Uterus (tissue), 4 donors: ENCODE results near the gene ACTL10. TPM values are rescaled to one million over a fixed set of nuclear protein-coding genes. Genes with fewer than 3 reads are reported as not detected.
"Not testable (repeated sequence)": the region's sequence is repeated elsewhere in the genome, so short reads cannot be mapped to it uniquely, and the experiment has no call there.

Experiments
- DNase-seq, 2 donors: peaks; one replicate each; pipeline ENCODE4 v3.0.0-alpha.2; 2019 to 2020
- H3K27ac ChIP-seq, 2 donors: fragments of 200-600 bp; sonication (generic); 1 replicate in 1 of 2; 2 replicates in 1 of 2; pipeline ENCODE4 v1.5.1; 2016 to 2018
- H3K27me3 ChIP-seq, 2 donors: fragments of 200-600 bp; sonication (generic); one replicate each; pipeline ENCODE4 v1.5.1; 2018 to 2019; ENCODE audit warnings: control low read depth in 1 of 2
- H3K36me3 ChIP-seq, 2 donors: fragments of 200-600 bp; sonication (generic); one replicate each; pipeline ENCODE4 v1.5.1; 2019; ENCODE audit warnings: control low read depth in 1 of 2
- H3K4me1 ChIP-seq, 2 donors: fragments of 200-600 bp; sonication (generic); one replicate each; pipeline ENCODE4 v1.5.1; 2018 to 2019; ENCODE audit warnings: control low read depth in 1 of 2
- H3K4me3 ChIP-seq, 2 donors: fragments of 200-600 bp; sonication (generic); 1 replicate in 1 of 2; 2 replicates in 1 of 2; pipeline ENCODE4 v1.5.1; 2018 to 2019; ENCODE audit warnings: mild to moderate bottlenecking in 1 of 2
- H3K9me3 ChIP-seq, 2 donors: fragments of 200-600 bp; sonication (generic); one replicate each; pipeline ENCODE4 v1.5.1; 2019; ENCODE audit warnings: control low read depth in 1 of 2
- CTCF ChIP-seq, 4 experiments: fragments of 200-600 bp in 2 of 4; fragments of 450-650 bp in 2 of 4; sonication (generic) in 2 of 4; IDR thresholded peaks; one replicate each; pipeline ENCODE4 v1.5.1; 2016 to 2019; ENCODE audit warnings: antibody characterized with exemption in 4 of 4, mild to moderate bottlenecking in 2 of 4, moderate library complexity in 1 of 4
- POLR2A ChIP-seq, 2 donors: fragments of 450-650 bp; IDR thresholded peaks; one replicate each; pipeline ENCODE4 v1.6.1; 2016; ENCODE audit warnings: antibody characterized with exemption in 2 of 2, mild to moderate bottlenecking in 1 of 2, moderate library complexity in 1 of 2
- intact Hi-C: fragments of 100-400 bp; cut with DNase I; formaldehyde crosslinking; loops from one replicate; pipeline ENCODE4 v1.15.1; 2023; ENCODE audit warnings: low total_unique reads
- total RNA-seq, 4 donors: library from RNA; depleted of rRNA in 3 of 4; stranded (reverse); fragments of >200 nt in 3 of 4; gene quantifications; one replicate each; pipeline versions ENCODE4 v1.1.0 to v1.2.4, GENCODE V29; 2014 to 2023
- donor health status: DM: yes; HTN: yes; CAD: no.

The ACTL10 gene
- total RNA-seq, 4 donors from 2014 or later, result 1.4 to 4.4 (median 1.9) TPM; not detected in 1

- H3K4me3 ChIP-seq, result no peak overlapping the region
- intact Hi-C loops, result no loop called here
- no peaks in the 10 kb centered on the region for H3K27me3 ChIP-seq
- TF ChIP-seq POLR2A (IDR thresholded peaks at IDR 0.05) (no peak), CTCF (IDR thresholded peaks at IDR 0.05) (no peak)
- no peaks in the 10 kb centered on the region for H3K36me3 ChIP-seq
- no peaks in the 10 kb centered on the region for H3K9me3 ChIP-seq
- DNase-seq, result no peak
- H3K27ac ChIP-seq, result no peak overlapping the region
- no peaks in the 10 kb centered on the region for H3K4me1 ChIP-seq
These were observed 40.6 kb upstream of the ACTL10 start for GRCh38 chr20:33626190-33626589.

- Histone ChIP-seq H3K4me3 (no peak overlapping the region), H3K27ac (no peak overlapping the region), H3K36me3 (no peaks in the 10 kb centered on the region), H3K4me1 (no peaks in the 10 kb centered on the region), H3K27me3 (no peaks in the 10 kb centered on the region), H3K9me3 (no peaks in the 10 kb centered on the region)
- DNase-seq, result no peak
- intact Hi-C loops, result no loop called here
- TF ChIP-seq POLR2A (IDR thresholded peaks at IDR 0.05) (no peak), CTCF (IDR thresholded peaks at IDR 0.05) (no peak)
These were observed 39.0 kb upstream of the ACTL10 start for GRCh38 chr20:33627577-33628216.

- intact Hi-C loops, result no loop called here
- Histone ChIP-seq H3K27ac (no peak overlapping the region), H3K27me3 (no peaks in the 10 kb centered on the region), H3K9me3 (no peaks in the 10 kb centered on the region), H3K4me1 (no peaks in the 10 kb centered on the region), H3K36me3 (no peaks in the 10 kb centered on the region), H3K4me3 (no peak overlapping the region)
- no peak for DNase-seq
- no peak for TF ChIP-seq POLR2A (IDR thresholded peaks at IDR 0.05)
- TF ChIP-seq CTCF (IDR thresholded peaks at IDR 0.05), result no peak
These were observed 37.2 kb upstream of the ACTL10 start for GRCh38 chr20:33629533-33629932.

GRCh38 chr20:33629979-33630378, 36.8 kb upstream of the ACTL10 start:
- Histone ChIP-seq H3K27ac (no peak overlapping the region), H3K9me3 (no peaks in the 10 kb centered on the region), H3K27me3 (no peaks in the 10 kb centered on the region), H3K36me3 (no peaks in the 10 kb centered on the region), H3K4me1 (no peaks in the 10 kb centered on the region), H3K4me3 (no peak overlapping the region)
- TF ChIP-seq POLR2A (IDR thresholded peaks at IDR 0.05) (no peak), CTCF (IDR thresholded peaks at IDR 0.05) (no peak)
- no peak for DNase-seq
- intact Hi-C loops, result no loop called here

GRCh38 chr20:33630507-33630906, 36.2 kb upstream of the ACTL10 start:
- Histone ChIP-seq H3K36me3 (no peaks in the 10 kb centered on the region), H3K4me3 (no peak overlapping the region), H3K4me1 (no peaks in the 10 kb centered on the region), H3K27ac (no peak overlapping the region), H3K9me3 (no peaks in the 10 kb centered on the region), H3K27me3 (no peaks in the 10 kb centered on the region)
- intact Hi-C loops, result no loop called here
- TF ChIP-seq POLR2A (IDR thresholded peaks at IDR 0.05) (no peak), CTCF (IDR thresholded peaks at IDR 0.05) (no peak)
- no peak for DNase-seq

- H3K9me3 ChIP-seq, H3K27ac ChIP-seq, H3K27me3 ChIP-seq, DNase-seq, H3K36me3 ChIP-seq, H3K4me1 ChIP-seq, H3K4me3 ChIP-seq, intact Hi-C loops: not testable (repeated sequence)
These were observed 34.8 kb upstream of the ACTL10 start for GRCh38 chr20:33631910-33632309.
